Measurements from ENCODE around the gene DYRK1A.

Gene DYRK1A

GRCh38 chr21:37412603-37413360 lies 46.2 kb downstream of the DYRK1A start:
- H3K27me3 ChIP-seq (ENCODE audit: control insufficient read depth, insufficient read depth, low read length), result no peaks in the 10 kb centered on the region
- H3K36me3 ChIP-seq (ENCODE audit: control insufficient read depth, insufficient read depth, low read length), result no peaks in the 10 kb centered on the region
- no peak overlapping the region for H3K4me3 ChIP-seq (ENCODE audit: low read depth, low read length)
- no peak overlapping the region for H3K9ac ChIP-seq (ENCODE audit: low read depth, low read length)
- peaks cover 10% of the 10 kb centered on the region for H3K4me1 ChIP-seq (ENCODE audit: control insufficient read depth, insufficient read depth, low read length)
- no peaks in the 10 kb centered on the region for H3K9me3 ChIP-seq (ENCODE audit: control insufficient read depth, insufficient read depth, low read length)

- Histone ChIP-seq H3K9ac (ENCODE audit: low read depth, low read length) (no peak overlapping the region), H3K4me3 (ENCODE audit: low read depth, low read length) (no peak overlapping the region)
Measured at GRCh38 chr21:37413553-37414291, 47.1 kb downstream of the DYRK1A start.

GRCh38 chr21:37414292-37415253 lies 48.0 kb downstream of the DYRK1A start:
- Histone ChIP-seq H3K9me3 (ENCODE audit: control insufficient read depth, insufficient read depth, low read length) (no peaks in the 10 kb centered on the region), H3K4me3 (ENCODE audit: low read depth, low read length) (no peak overlapping the region), H3K4me1 (ENCODE audit: control insufficient read depth, insufficient read depth, low read length) (peaks cover 9% of the 10 kb centered on the region), H3K9ac (ENCODE audit: low read depth, low read length) (no peak overlapping the region), H3K36me3 (ENCODE audit: control insufficient read depth, insufficient read depth, low read length) (no peaks in the 10 kb centered on the region), H3K27me3 (ENCODE audit: control insufficient read depth, insufficient read depth, low read length) (no peaks in the 10 kb centered on the region)

More at GRCh38 chr21:37413553-37414291, 47.1 kb downstream of the DYRK1A start:
- Histone ChIP-seq H3K4me1 (ENCODE audit: control insufficient read depth, insufficient read depth, low read length) (peaks cover 9% of the 10 kb centered on the region), H3K27me3 (ENCODE audit: control insufficient read depth, insufficient read depth, low read length) (no peaks in the 10 kb centered on the region), H3K36me3 (ENCODE audit: control insufficient read depth, insufficient read depth, low read length) (no peaks in the 10 kb centered on the region), H3K9me3 (ENCODE audit: control insufficient read depth, insufficient read depth, low read length) (no peaks in the 10 kb centered on the region)

GRCh38 chr21:37415939-37416338 lies 49.4 kb downstream of the DYRK1A start:
- no peak overlapping the region for H3K9ac ChIP-seq (ENCODE audit: low read depth, low read length)
- no peaks in the 10 kb centered on the region for H3K9me3 ChIP-seq (ENCODE audit: control insufficient read depth, insufficient read depth, low read length)
- no peaks in the 10 kb centered on the region for H3K36me3 ChIP-seq (ENCODE audit: control insufficient read depth, insufficient read depth, low read length)
- no peak overlapping the region for H3K4me3 ChIP-seq (ENCODE audit: low read depth, low read length)
- peaks cover 9% of the 10 kb centered on the region for H3K4me1 ChIP-seq (ENCODE audit: control insufficient read depth, insufficient read depth, low read length)
- no peaks in the 10 kb centered on the region for H3K27me3 ChIP-seq (ENCODE audit: control insufficient read depth, insufficient read depth, low read length)

GRCh38 chr21:37416914-37417313 lies 50.3 kb downstream of the DYRK1A start:
- H3K9me3 ChIP-seq (ENCODE audit: control insufficient read depth, insufficient read depth, low read length), result no peaks in the 10 kb centered on the region
- H3K9ac ChIP-seq (ENCODE audit: low read depth, low read length), result no peak overlapping the region
- H3K36me3 ChIP-seq (ENCODE audit: control insufficient read depth, insufficient read depth, low read length), result no peaks in the 10 kb centered on the region
- H3K27me3 ChIP-seq (ENCODE audit: control insufficient read depth, insufficient read depth, low read length), result no peaks in the 10 kb centered on the region
- H3K4me1 ChIP-seq (ENCODE audit: control insufficient read depth, insufficient read depth, low read length), result peaks cover 9% of the 10 kb centered on the region
- no peak overlapping the region for H3K4me3 ChIP-seq (ENCODE audit: low read depth, low read length)

- H3K4me3 ChIP-seq (ENCODE audit: low read depth, low read length), result no peak overlapping the region
- H3K27me3 ChIP-seq (ENCODE audit: control insufficient read depth, insufficient read depth, low read length), result no peaks in the 10 kb centered on the region
- H3K4me1 ChIP-seq (ENCODE audit: control insufficient read depth, insufficient read depth, low read length), result peaks cover 5% of the 10 kb centered on the region
- no peak overlapping the region for H3K9ac ChIP-seq (ENCODE audit: low read depth, low read length)
- no peaks in the 10 kb centered on the region for H3K9me3 ChIP-seq (ENCODE audit: control insufficient read depth, insufficient read depth, low read length)
- no peaks in the 10 kb centered on the region for H3K36me3 ChIP-seq (ENCODE audit: control insufficient read depth, insufficient read depth, low read length)
Measured at GRCh38 chr21:37419228-37419906, 52.8 kb downstream of the DYRK1A start.

- no peaks in the 10 kb centered on the region for H3K36me3 ChIP-seq (ENCODE audit: control insufficient read depth, insufficient read depth, low read length)
- H3K4me1 ChIP-seq (ENCODE audit: control insufficient read depth, insufficient read depth, low read length), result no peaks in the 10 kb centered on the region
- peaks cover 4% of the 10 kb centered on the region for H3K9me3 ChIP-seq (ENCODE audit: control insufficient read depth, insufficient read depth, low read length)
- H3K4me3 ChIP-seq (ENCODE audit: low read depth, low read length), result no peak overlapping the region
- H3K9ac ChIP-seq (ENCODE audit: low read depth, low read length), result no peak overlapping the region
- H3K27me3 ChIP-seq (ENCODE audit: control insufficient read depth, insufficient read depth, low read length), result no peaks in the 10 kb centered on the region
Measured at GRCh38 chr21:37421306-37421705, 54.7 kb downstream of the DYRK1A start.

GRCh38 chr21:37422382-37422781 lies 55.8 kb downstream of the DYRK1A start:
- H3K27me3 ChIP-seq (ENCODE audit: control insufficient read depth, insufficient read depth, low read length), result no peaks in the 10 kb centered on the region
- H3K4me1 ChIP-seq (ENCODE audit: control insufficient read depth, insufficient read depth, low read length), result no peaks in the 10 kb centered on the region
- H3K9me3 ChIP-seq (ENCODE audit: control insufficient read depth, insufficient read depth, low read length), result peaks cover 4% of the 10 kb centered on the region
- no peak overlapping the region for H3K4me3 ChIP-seq (ENCODE audit: low read depth, low read length)
- H3K9ac ChIP-seq (ENCODE audit: low read depth, low read length), result no peak overlapping the region
- no peaks in the 10 kb centered on the region for H3K36me3 ChIP-seq (ENCODE audit: control insufficient read depth, insufficient read depth, low read length)

GRCh38 chr21:37423103-37423502 lies 56.5 kb downstream of the DYRK1A start:
- no peaks in the 10 kb centered on the region for H3K36me3 ChIP-seq (ENCODE audit: control insufficient read depth, insufficient read depth, low read length)
- H3K4me3 ChIP-seq (ENCODE audit: low read depth, low read length), result no peak overlapping the region
- no peak overlapping the region for H3K9ac ChIP-seq (ENCODE audit: low read depth, low read length)
- peaks cover 4% of the 10 kb centered on the region for H3K9me3 ChIP-seq (ENCODE audit: control insufficient read depth, insufficient read depth, low read length)
- no peaks in the 10 kb centered on the region for H3K27me3 ChIP-seq (ENCODE audit: control insufficient read depth, insufficient read depth, low read length)
- no peaks in the 10 kb centered on the region for H3K4me1 ChIP-seq (ENCODE audit: control insufficient read depth, insufficient read depth, low read length)

- Histone ChIP-seq H3K27me3 (ENCODE audit: control insufficient read depth, insufficient read depth, low read length) (no peaks in the 10 kb centered on the region), H3K36me3 (ENCODE audit: control insufficient read depth, insufficient read depth, low read length) (no peaks in the 10 kb centered on the region), H3K9me3 (ENCODE audit: control insufficient read depth, insufficient read depth, low read length) (peaks cover 4% of the 10 kb centered on the region)
Measured at GRCh38 chr21:37424396-37424795, 57.8 kb downstream of the DYRK1A start.

GRCh38 chr21:37425001-37425400 lies 58.4 kb downstream of the DYRK1A start:
- H3K36me3 ChIP-seq (ENCODE audit: control insufficient read depth, insufficient read depth, low read length), result no peaks in the 10 kb centered on the region
- no peak overlapping the region for H3K4me3 ChIP-seq (ENCODE audit: low read depth, low read length)
- H3K9ac ChIP-seq (ENCODE audit: low read depth, low read length), result no peak overlapping the region
- no peaks in the 10 kb centered on the region for H3K27me3 ChIP-seq (ENCODE audit: control insufficient read depth, insufficient read depth, low read length)
- no peaks in the 10 kb centered on the region for H3K4me1 ChIP-seq (ENCODE audit: control insufficient read depth, insufficient read depth, low read length)
- H3K9me3 ChIP-seq (ENCODE audit: control insufficient read depth, insufficient read depth, low read length), result peaks cover 4% of the 10 kb centered on the region

More at GRCh38 chr21:37424396-37424795, 57.8 kb downstream of the DYRK1A start:
- H3K4me3 ChIP-seq (ENCODE audit: low read depth, low read length), result no peak overlapping the region
- no peak overlapping the region for H3K9ac ChIP-seq (ENCODE audit: low read depth, low read length)
- H3K4me1 ChIP-seq (ENCODE audit: control insufficient read depth, insufficient read depth, low read length), result no peaks in the 10 kb centered on the region
